GM21529 (cell line): Measurements from ENCODE around the gene GUCD1.
A peak's percentile ranks its signal among the peaks of the same experiment; 100 is the strongest.
"Not testable (repeated sequence)": the region's sequence is repeated elsewhere in the genome, so short reads cannot be mapped to it uniquely, and the experiment has no call there.

Experiments used
- ATAC-seq: cut with Tn5 transposase; IDR thresholded peaks from one replicate; pipeline ENCODE4 v1.9.1; 2021; ENCODE audit not compliant: unreplicated experiment

GUCD1 gene

GRCh38 chr22:24565077-24565476 is 10.1 kb upstream of the GUCD1 start:
- ATAC-seq: no peak

- no peak for ATAC-seq
Measured at GRCh38 chr22:24564376-24565058, 9.6 kb upstream of the GUCD1 start.

GRCh38 chr22:24563246-24563645 is 8.3 kb upstream of the GUCD1 start:
- ATAC-seq: no peak

- no peak for ATAC-seq
Measured at GRCh38 chr22:24559471-24559870, 4.5 kb upstream of the GUCD1 start.

- ATAC-seq: peak; percentile 77
Measured at GRCh38 chr22:24555165-24556039, 464 bp upstream of the GUCD1 start, which contains the start of gene SNRPD3. Gene SNRPD3 (plus strand): TSS chr22:24555999. CDS start chr22:24557675, 1,676 bp downstream.

GRCh38 chr22:24553597-24554312 is 1.2 kb downstream of the GUCD1 start:
- ATAC-seq: no peak

- not testable (repeated sequence) for ATAC-seq
Measured at GRCh38 chr22:24552503-24553286, 2.2 kb downstream of the GUCD1 start.

- no peak for ATAC-seq
Measured at GRCh38 chr22:24550902-24551435, 4.0 kb downstream of the GUCD1 start.

GRCh38 chr22:24550028-24550901 is 4.7 kb downstream of the GUCD1 start:
- no peak for ATAC-seq

GRCh38 chr22:24548812-24549211 is 6.1 kb downstream of the GUCD1 start:
- no peak for ATAC-seq

GRCh38 chr22:24543679-24544243 is 11.2 kb downstream of the GUCD1 start:
- ATAC-seq: no peak

GRCh38 chr22:24543185-24543601 is 11.7 kb downstream of the GUCD1 start:
- no peak for ATAC-seq

- ATAC-seq: no peak
Measured at GRCh38 chr22:24542641-24543040, 12.3 kb downstream of the GUCD1 start.

GRCh38 chr22:24541681-24542515 is 13.0 kb downstream of the GUCD1 start:
- no peak for ATAC-seq

GRCh38 chr22:24540470-24540869 is 14.5 kb downstream of the GUCD1 start:
- no peak for ATAC-seq

- ATAC-seq: no peak
Measured at GRCh38 chr22:24536089-24536488, 18.8 kb downstream of the GUCD1 start.

- no peak for ATAC-seq
Measured at GRCh38 chr22:24535348-24535747, 19.6 kb downstream of the GUCD1 start.

GRCh38 chr22:24532075-24532474 is 22.9 kb downstream of the GUCD1 start:
- ATAC-seq: no peak
